Endodermal cell (in vitro differentiated cells): Measurements from ENCODE around the gene ADH7. TPM values are rescaled to one million over a fixed set of nuclear protein-coding genes. Genes with fewer than 3 reads are reported as not detected.

ENCODE experiments used
- DNase-seq: peaks from one replicate; pipeline ENCODE4 v3.0.0-alpha.2; 2017
- H3K27ac ChIP-seq: 2 replicates; pipeline ENCODE4 v1.5.1; 2013; ENCODE audit warnings: mild to moderate bottlenecking, low read depth, low read length, moderate library complexity
- H3K27me3 ChIP-seq: 2 replicates; pipeline ENCODE4 v1.6.1; 2013; ENCODE audit warnings: mild to moderate bottlenecking, low read length, moderate library complexity; ENCODE audit not compliant: insufficient read depth, control insufficient read depth, poor library complexity, severe bottlenecking
- H3K36me3 ChIP-seq: 2 replicates; pipeline ENCODE4 v1.7.0; 2013; ENCODE audit warnings: mild to moderate bottlenecking, low read length, moderate library complexity; ENCODE audit not compliant: control insufficient read depth, insufficient read depth
- H3K4me1 ChIP-seq: one replicate; pipeline ENCODE4 v1.7.0; 2013; ENCODE audit warnings: low read length; ENCODE audit not compliant: control insufficient read depth, insufficient read depth
- H3K4me3 ChIP-seq: 2 replicates; pipeline ENCODE4 v1.5.1; 2013; ENCODE audit warnings: mild to moderate bottlenecking, low read length, moderate library complexity
- H3K9ac ChIP-seq: 2 replicates; pipeline ENCODE4 v1.6.1; 2013; ENCODE audit warnings: mild to moderate bottlenecking, low read length, moderate library complexity; ENCODE audit not compliant: poor library complexity, severe bottlenecking; ENCODE audit errors: extremely low read depth
- H3K9me3 ChIP-seq: 2 replicates; pipeline ENCODE4 v1.6.1; 2013; ENCODE audit warnings: mild to moderate bottlenecking, low read length, moderate library complexity; ENCODE audit not compliant: control insufficient read depth
- H3K27ac Mint-ChIP-seq: 2 replicates; pipeline ENCODE4 v1.8.0; 2020; ENCODE audit warnings: mixed read lengths
- H3K27me3 Mint-ChIP-seq: 2 replicates; pipeline ENCODE4 v1.8.0; 2021; ENCODE audit warnings: mild to moderate bottlenecking, mixed read lengths; ENCODE audit not compliant: insufficient read depth
- H3K36me3 Mint-ChIP-seq: 2 replicates; pipeline ENCODE4 v1.8.0; 2020; ENCODE audit warnings: low read depth, mixed read lengths
- H3K4me1 Mint-ChIP-seq: 2 replicates; pipeline ENCODE4 v1.8.0; 2020; ENCODE audit warnings: mixed read lengths
- H3K4me3 Mint-ChIP-seq: 2 replicates; pipeline ENCODE4 v1.8.0; 2020; ENCODE audit warnings: mild to moderate bottlenecking, moderate library complexity, mixed read lengths
- H3K9me3 Mint-ChIP-seq: 2 replicates; pipeline ENCODE4 v1.8.0; 2020; ENCODE audit warnings: mild to moderate bottlenecking, mixed read lengths
- CTCF ChIP-seq: fragments of 200-600 bp; sonication (generic); conservative IDR thresholded peaks from 2 replicates; pipeline ENCODE4 v1.5.0; 2021; ENCODE audit warnings: antibody characterized with exemption, mild to moderate bottlenecking
- WGBS, 2 experiments: methylation state at CpG; one replicate each; pipeline versions ENCODE4 v1.1.5 to v1.1.7; 2013; ENCODE audit warnings: missing lambda C conversion rate in 2 of 2, mixed read lengths in 1 of 2; ENCODE audit not compliant: insufficient coverage in 1 of 2, insufficient read length in 1 of 2; 5-methylcytosine and 5-hydroxymethylcytosine counted together
- total RNA-seq, 2 donors: library from RNA; stranded (reverse); fragmentation: NEBNext Ultra II Directional in 1 of 2; extraction: Animal tissue kit (Norgen Biotek cat#: 25700) in 1 of 2; gene quantifications; 2 replicates in 1 of 2; 3 replicates in 1 of 2; pipeline ENCODE4 v1.2.1, GENCODE V29; 2021

ADH7 gene
- total RNA-seq, 2 donors from 2014 or later: not detected

DNA sequence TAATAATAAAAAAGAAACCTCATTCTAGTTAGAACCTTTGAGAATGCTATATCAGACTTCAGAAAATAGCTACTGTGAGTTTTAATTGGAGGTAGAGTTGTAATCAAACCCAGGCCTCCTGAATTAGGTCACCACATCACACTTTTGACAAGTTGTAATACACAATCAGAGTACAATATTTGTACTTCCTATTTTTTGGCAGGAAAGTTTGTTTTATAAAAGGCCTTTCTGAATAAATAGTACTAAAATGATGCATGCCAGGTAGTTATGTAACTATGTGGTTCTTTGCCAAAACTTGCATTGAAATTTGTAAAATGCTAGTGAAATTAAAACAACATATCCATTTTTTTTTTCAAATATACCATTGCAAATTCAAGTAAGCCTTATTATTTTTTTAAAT lies 26.8 kb downstream of the ADH7 start:
- Histone ChIP-seq H3K36me3 (no peaks in the 10 kb centered on the region), H3K4me1 (no peaks in the 10 kb centered on the region), H3K27me3 (no peaks in the 10 kb centered on the region), H3K9me3 (no peaks in the 10 kb centered on the region), H3K27ac (no peak overlapping the region), H3K4me3 (no peak overlapping the region), H3K9ac (no peak overlapping the region)
- no peak overlapping the region for H3K27ac Mint-ChIP-seq
- H3K4me3 Mint-ChIP-seq: no peak overlapping the region
- no peak for TF ChIP-seq CTCF
- no peaks in the 10 kb centered on the region for H3K36me3 Mint-ChIP-seq
- no peaks in the 10 kb centered on the region for H3K27me3 Mint-ChIP-seq
- no peaks in the 10 kb centered on the region for H3K9me3 Mint-ChIP-seq
- peaks cover 4% of the 10 kb centered on the region for H3K4me1 Mint-ChIP-seq
- DNase-seq: no peak

DNA sequence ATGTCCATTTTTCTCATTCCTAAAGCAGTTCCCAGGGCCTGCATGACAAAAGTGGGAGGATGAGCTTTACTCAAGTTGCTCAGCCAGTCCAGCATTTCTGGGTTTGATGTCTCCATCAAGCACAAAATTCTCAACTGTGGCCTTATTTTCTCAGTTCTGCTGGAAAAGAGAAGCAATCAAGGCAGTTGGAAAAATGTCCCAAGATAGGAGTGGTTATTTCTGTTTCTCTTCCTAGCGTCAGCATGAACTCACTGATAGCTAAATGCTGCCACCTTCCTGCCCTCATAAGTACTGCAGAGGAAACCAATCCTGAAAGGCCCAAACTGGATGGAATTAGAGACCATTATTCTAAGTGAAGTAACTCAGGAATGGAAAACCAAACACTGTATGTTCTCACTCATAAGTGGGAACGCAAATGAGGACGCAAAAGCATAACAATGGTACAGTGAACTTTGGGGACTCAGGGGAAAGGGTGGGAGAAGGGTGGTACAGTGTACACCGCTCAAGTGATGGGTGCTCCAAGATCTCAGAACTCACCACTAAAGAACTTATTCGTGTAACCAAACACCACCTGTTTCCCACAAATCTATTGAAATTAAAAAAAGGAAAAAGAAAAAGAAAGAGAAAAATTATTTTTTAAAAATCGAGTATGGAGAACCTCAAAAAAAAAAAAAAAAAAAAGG lies 29.6 kb downstream of the ADH7 start:
- no peaks in the 10 kb centered on the region for H3K9me3 Mint-ChIP-seq
- H3K9me3 ChIP-seq: no peaks in the 10 kb centered on the region
- H3K36me3 ChIP-seq: no peaks in the 10 kb centered on the region
- no peak overlapping the region for H3K4me3 Mint-ChIP-seq
- H3K9ac ChIP-seq: no peak overlapping the region
- no peak overlapping the region for H3K27ac ChIP-seq
- peaks cover 4% of the 10 kb centered on the region for H3K4me1 Mint-ChIP-seq
- H3K36me3 Mint-ChIP-seq: no peaks in the 10 kb centered on the region
- H3K4me3 ChIP-seq: no peak overlapping the region
- 8 to 21% methylated on average over 2 to 4 of the region's 6 CpGs for WGBS, 2 experiments
- TF ChIP-seq CTCF: peak; percentile 95
- no peak overlapping the region for H3K27ac Mint-ChIP-seq
- DNase-seq: peak; percentile 92
- H3K27me3 Mint-ChIP-seq: peaks cover 1% of the 10 kb centered on the region
- no peaks in the 10 kb centered on the region for H3K4me1 ChIP-seq
- no peaks in the 10 kb centered on the region for H3K27me3 ChIP-seq

DNA sequence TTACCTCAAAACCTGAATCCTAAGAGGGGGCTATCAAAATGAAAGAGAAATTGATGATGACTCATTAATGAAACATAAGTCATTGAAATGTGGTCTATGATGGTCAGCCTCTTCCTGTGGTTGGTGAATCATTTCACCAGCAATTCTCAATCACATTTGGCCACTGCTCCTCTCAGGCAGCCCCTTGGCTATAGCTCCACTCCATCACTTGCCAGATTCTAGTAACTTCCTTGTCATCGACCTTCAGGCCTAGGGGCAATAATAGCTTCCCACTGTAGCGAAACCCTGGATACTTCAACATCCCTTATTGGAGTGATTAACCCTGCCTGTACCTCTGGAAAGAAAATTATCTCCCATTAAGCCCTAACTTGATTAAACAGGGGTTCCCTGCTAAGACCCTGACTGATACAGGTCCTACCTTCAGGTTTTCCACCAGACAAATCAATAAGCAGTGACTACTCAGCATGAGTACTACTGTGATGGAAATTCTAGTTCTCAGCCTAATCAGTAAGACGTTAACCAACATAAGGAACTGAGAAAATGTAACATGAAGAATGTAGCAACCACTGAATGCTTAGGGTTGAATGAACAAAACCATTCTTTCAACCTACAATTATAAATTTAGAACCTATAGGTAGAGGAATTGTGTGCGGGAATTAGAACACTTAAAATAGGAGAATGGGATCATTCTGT lies 30.4 kb downstream of the ADH7 start:
- H3K4me1 ChIP-seq: no peaks in the 10 kb centered on the region
- no peak overlapping the region for H3K9ac ChIP-seq
- no peaks in the 10 kb centered on the region for H3K36me3 ChIP-seq
- Mint-ChIP-seq H3K4me1 (peaks cover 4% of the 10 kb centered on the region), H3K27ac (no peak overlapping the region), H3K4me3 (no peak overlapping the region), H3K9me3 (no peaks in the 10 kb centered on the region), H3K27me3 (peaks cover 1% of the 10 kb centered on the region), H3K36me3 (no peaks in the 10 kb centered on the region)
- no peaks in the 10 kb centered on the region for H3K27me3 ChIP-seq
- no peak for TF ChIP-seq CTCF
- no peak overlapping the region for H3K4me3 ChIP-seq
- H3K9me3 ChIP-seq: no peaks in the 10 kb centered on the region
- DNase-seq: no peak
- 74 to 90% methylated on average over 2 to 3 of the region's 4 CpGs for WGBS, 2 experiments
- no peak overlapping the region for H3K27ac ChIP-seq
